Measurements from ENCODE around the gene DTWD2.
"Not testable (repeated sequence)": the region's sequence is repeated elsewhere in the genome, so short reads cannot be mapped to it uniquely, and the experiment has no call there.

The DTWD2 gene

DNA sequence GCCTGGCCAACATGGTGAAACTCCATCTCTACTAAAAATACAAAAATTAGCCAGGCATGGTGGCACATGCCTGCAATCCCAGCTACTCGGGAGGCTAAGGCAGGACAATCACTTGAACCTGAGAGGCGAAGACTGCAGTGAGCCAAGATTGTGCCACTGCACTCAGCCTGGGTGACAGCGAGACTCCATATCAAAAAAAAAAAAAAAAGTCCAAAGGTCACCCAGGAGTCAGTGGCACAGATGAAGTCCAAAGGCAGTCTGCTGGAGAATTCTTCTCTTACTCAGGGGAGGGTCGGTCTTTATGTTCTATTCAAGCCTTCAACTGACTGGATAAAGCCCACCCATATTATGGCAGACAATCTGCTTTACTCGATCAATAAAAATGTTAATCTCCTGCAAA lies 80.8 kb downstream of the DTWD2 start:
- WGBS, 2 experiments (ENCODE audit: insufficient coverage in 2 of 2), result 93 to 97% methylated on average over 2 to 5 of the region's 5 CpGs
- not testable (repeated sequence) for H3K27ac ChIP-seq (ENCODE audit: low read depth, low read length, severe bottlenecking); H3K4me3 ChIP-seq (ENCODE audit: extremely low read depth, insufficient read depth, low read length, poor library complexity, severe bottlenecking); H3K4me1 ChIP-seq (ENCODE audit: control insufficient read depth, insufficient read depth, low read length, poor library complexity, severe bottlenecking); H3K9me3 ChIP-seq (ENCODE audit: control insufficient read depth, low read length); H3K36me3 ChIP-seq (ENCODE audit: control insufficient read depth, insufficient read depth, low read length)

DNA sequence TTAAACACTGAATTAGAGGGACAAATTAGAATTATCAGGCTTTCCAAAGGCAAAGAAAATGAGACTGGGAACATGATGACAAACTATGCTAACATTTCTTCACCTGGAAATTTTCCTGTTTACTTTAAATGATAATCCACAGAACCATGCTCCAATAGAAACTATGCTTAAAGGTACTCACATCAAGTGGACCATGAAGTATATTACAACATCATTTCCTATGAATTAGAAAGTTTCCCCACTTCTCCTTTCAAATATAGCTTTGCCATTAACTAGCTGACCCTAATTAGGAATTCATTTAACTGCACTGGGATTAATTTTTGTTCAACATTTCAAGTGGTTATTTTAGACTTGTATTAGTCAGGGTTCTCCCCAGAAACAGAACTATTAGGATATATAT lies 81.4 kb downstream of the DTWD2 start:
- Histone ChIP-seq H3K4me3 (ENCODE audit: extremely low read depth, insufficient read depth, low read length, poor library complexity, severe bottlenecking) (no peak overlapping the region), H3K9me3 (ENCODE audit: control insufficient read depth, low read length) (no peaks in the 10 kb centered on the region), H3K27ac (ENCODE audit: low read depth, low read length, severe bottlenecking) (no peak overlapping the region), H3K36me3 (ENCODE audit: control insufficient read depth, insufficient read depth, low read length) (no peaks in the 10 kb centered on the region), H3K4me1 (ENCODE audit: control insufficient read depth, insufficient read depth, low read length, poor library complexity, severe bottlenecking) (no peaks in the 10 kb centered on the region)

DNA sequence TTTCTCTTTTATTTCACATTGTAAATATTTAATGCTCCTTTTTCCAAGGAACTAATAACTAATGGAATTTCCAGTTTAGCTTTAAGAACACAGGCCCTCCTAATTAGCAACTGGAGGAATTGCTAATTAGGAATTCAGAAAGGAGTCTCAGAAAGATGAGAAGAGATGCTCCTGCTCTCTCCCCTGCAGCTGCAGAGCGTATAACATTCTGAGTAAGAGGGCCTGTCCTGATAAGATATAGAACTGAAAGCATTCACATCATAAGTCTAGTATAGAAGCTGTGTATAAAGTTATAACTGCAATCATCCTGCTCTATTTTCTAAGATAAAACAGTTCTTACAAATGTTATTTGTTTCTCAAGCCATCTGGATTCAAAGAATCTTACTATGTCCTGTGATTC lies 83.2 kb downstream of the DTWD2 start:
- no CpG with 5 or more reads among the region's 1 CpG for WGBS, 2 experiments (ENCODE audit: insufficient coverage in 2 of 2)
- Histone ChIP-seq H3K27ac (ENCODE audit: low read depth, low read length, severe bottlenecking) (no peak overlapping the region), H3K9me3 (ENCODE audit: control insufficient read depth, low read length) (no peaks in the 10 kb centered on the region), H3K4me3 (ENCODE audit: extremely low read depth, insufficient read depth, low read length, poor library complexity, severe bottlenecking) (no peak overlapping the region), H3K36me3 (ENCODE audit: control insufficient read depth, insufficient read depth, low read length) (no peaks in the 10 kb centered on the region), H3K4me1 (ENCODE audit: control insufficient read depth, insufficient read depth, low read length, poor library complexity, severe bottlenecking) (no peaks in the 10 kb centered on the region)

- Histone ChIP-seq H3K36me3 (ENCODE audit: control insufficient read depth, insufficient read depth, low read length) (no peaks in the 10 kb centered on the region), H3K9me3 (ENCODE audit: control insufficient read depth, low read length) (no peaks in the 10 kb centered on the region), H3K4me3 (ENCODE audit: extremely low read depth, insufficient read depth, low read length, poor library complexity, severe bottlenecking) (no peak overlapping the region), H3K27ac (ENCODE audit: low read depth, low read length, severe bottlenecking) (no peak overlapping the region), H3K4me1 (ENCODE audit: control insufficient read depth, insufficient read depth, low read length, poor library complexity, severe bottlenecking) (no peaks in the 10 kb centered on the region)
Observed at GRCh38 chr5:118902656-118903438, 85.5 kb downstream of the DTWD2 start.

- H3K9me3 ChIP-seq (ENCODE audit: control insufficient read depth, low read length), result no peaks in the 10 kb centered on the region
- H3K27ac ChIP-seq (ENCODE audit: low read depth, low read length, severe bottlenecking), result no peak overlapping the region
- WGBS, 2 experiments (ENCODE audit: insufficient coverage in 2 of 2), result no CpG with 5 or more reads among the region's 1 CpG
- H3K36me3 ChIP-seq (ENCODE audit: control insufficient read depth, insufficient read depth, low read length), result no peaks in the 10 kb centered on the region
- H3K4me3 ChIP-seq (ENCODE audit: extremely low read depth, insufficient read depth, low read length, poor library complexity, severe bottlenecking), result no peak overlapping the region
- H3K4me1 ChIP-seq (ENCODE audit: control insufficient read depth, insufficient read depth, low read length, poor library complexity, severe bottlenecking), result no peaks in the 10 kb centered on the region
Observed at GRCh38 chr5:118894709-118895108, 93.6 kb downstream of the DTWD2 start.

DNA sequence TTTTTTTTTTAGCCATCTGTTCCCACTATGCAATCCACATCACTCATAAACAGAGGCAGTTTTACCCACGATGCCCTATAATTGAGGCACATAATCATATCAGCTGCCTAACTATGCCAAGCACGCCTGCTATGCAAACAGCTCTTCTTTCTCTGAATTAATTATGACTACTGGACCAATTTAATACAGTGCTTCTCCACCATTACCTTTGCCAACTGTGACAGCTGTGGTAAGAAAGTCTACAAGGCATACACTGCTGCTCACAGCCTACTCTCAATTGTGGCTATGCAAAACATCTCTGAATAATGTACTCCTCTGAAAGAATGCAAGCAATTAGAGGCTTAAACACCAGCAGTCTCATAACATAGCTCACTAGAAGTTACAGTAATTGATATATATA lies 97.1 kb downstream of the DTWD2 start:
- 92 to 100% methylated on average over 2 of the region's 2 CpGs for WGBS, 2 experiments (ENCODE audit: insufficient coverage in 2 of 2)
- Histone ChIP-seq H3K4me3 (ENCODE audit: extremely low read depth, insufficient read depth, low read length, poor library complexity, severe bottlenecking) (no peak overlapping the region), H3K36me3 (ENCODE audit: control insufficient read depth, insufficient read depth, low read length) (no peaks in the 10 kb centered on the region), H3K27ac (ENCODE audit: low read depth, low read length, severe bottlenecking) (no peak overlapping the region), H3K9me3 (ENCODE audit: control insufficient read depth, low read length) (no peaks in the 10 kb centered on the region), H3K4me1 (ENCODE audit: control insufficient read depth, insufficient read depth, low read length, poor library complexity, severe bottlenecking) (no peaks in the 10 kb centered on the region)

DNA sequence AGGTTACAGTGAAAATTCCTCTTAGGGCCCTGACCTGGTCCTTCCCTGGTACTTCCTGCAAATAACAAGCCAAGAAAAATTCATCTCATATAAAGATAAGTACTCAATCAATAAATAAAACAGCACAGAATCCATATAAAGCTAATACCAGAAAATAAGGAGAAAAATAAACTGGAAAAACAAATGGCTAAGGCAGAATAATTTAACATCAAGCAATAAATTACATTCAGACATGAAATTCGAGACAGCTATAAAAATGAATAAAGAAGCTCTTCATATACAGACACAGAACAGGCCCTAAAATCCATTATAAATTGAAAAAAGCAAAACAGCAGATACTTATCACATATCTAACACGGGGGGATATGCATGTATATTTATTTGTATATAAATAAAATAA lies 99.2 kb downstream of the DTWD2 start:
- no peaks in the 10 kb centered on the region for H3K4me1 ChIP-seq (ENCODE audit: control insufficient read depth, insufficient read depth, low read length, poor library complexity, severe bottlenecking)
- no peaks in the 10 kb centered on the region for H3K36me3 ChIP-seq (ENCODE audit: control insufficient read depth, insufficient read depth, low read length)
- H3K4me3 ChIP-seq (ENCODE audit: extremely low read depth, insufficient read depth, low read length, poor library complexity, severe bottlenecking), result no peak overlapping the region
- H3K27ac ChIP-seq (ENCODE audit: low read depth, low read length, severe bottlenecking), result no peak overlapping the region
- no peaks in the 10 kb centered on the region for H3K9me3 ChIP-seq (ENCODE audit: control insufficient read depth, low read length)
- WGBS, 2 experiments (ENCODE audit: insufficient coverage in 2 of 2), result no CpG with 5 or more reads among the region's 2 CpGs

DNA sequence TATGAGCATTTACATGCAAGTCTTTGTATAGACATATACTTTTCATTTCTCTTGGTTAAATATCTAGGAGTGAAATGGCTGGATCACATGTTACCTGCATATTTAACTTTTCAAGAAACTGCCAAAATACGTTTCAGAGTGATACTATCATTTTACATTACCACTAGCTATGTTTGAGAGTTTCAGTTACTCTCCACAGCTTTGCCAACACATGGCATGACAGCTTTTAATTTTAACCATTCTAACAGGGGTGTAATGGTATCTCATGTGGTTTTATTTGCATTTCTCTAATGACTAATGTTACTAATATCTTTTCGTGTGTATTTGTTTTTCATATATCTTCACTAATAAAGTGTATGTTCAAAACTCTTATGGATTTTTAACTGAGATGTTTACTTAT lies 99.8 kb downstream of the DTWD2 start:
- H3K4me3 ChIP-seq (ENCODE audit: extremely low read depth, insufficient read depth, low read length, poor library complexity, severe bottlenecking), result no peak overlapping the region
- H3K36me3 ChIP-seq (ENCODE audit: control insufficient read depth, insufficient read depth, low read length), result no peaks in the 10 kb centered on the region
- peaks cover under 1% of the 10 kb centered on the region for H3K4me1 ChIP-seq (ENCODE audit: control insufficient read depth, insufficient read depth, low read length, poor library complexity, severe bottlenecking)
- H3K27ac ChIP-seq (ENCODE audit: low read depth, low read length, severe bottlenecking), result no peak overlapping the region
- no peaks in the 10 kb centered on the region for H3K9me3 ChIP-seq (ENCODE audit: control insufficient read depth, low read length)
- no CpG with 5 or more reads among the region's 2 CpGs for WGBS, 2 experiments (ENCODE audit: insufficient coverage in 2 of 2)

DNA sequence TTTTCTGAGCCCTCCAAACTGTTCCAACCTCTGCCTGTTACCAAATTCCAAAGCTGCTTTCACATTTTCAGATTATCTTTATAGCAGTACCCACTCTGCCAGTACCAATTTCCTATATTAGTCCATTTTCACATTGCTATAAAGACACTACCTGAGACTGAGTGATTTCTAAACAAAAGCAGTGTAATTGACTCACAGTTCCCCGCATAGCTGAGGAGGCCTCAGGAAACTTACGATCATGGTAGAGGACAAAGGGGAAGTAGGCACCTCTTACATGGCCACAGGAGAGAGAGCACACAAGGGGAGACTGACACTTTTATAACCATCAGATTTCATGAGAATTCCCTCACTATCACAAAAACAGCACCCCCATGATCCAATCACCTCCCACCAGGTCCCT lies 105.0 kb downstream of the DTWD2 start:
- Histone ChIP-seq H3K27ac (ENCODE audit: low read depth, low read length, severe bottlenecking) (no peak overlapping the region), H3K4me1 (ENCODE audit: control insufficient read depth, insufficient read depth, low read length, poor library complexity, severe bottlenecking) (peaks cover 3% of the 10 kb centered on the region), H3K36me3 (ENCODE audit: control insufficient read depth, insufficient read depth, low read length) (no peaks in the 10 kb centered on the region), H3K4me3 (ENCODE audit: extremely low read depth, insufficient read depth, low read length, poor library complexity, severe bottlenecking) (no peak overlapping the region), H3K9me3 (ENCODE audit: control insufficient read depth, low read length) (no peaks in the 10 kb centered on the region)
- 80% methylated on average over 1 of the region's 2 CpGs; no CpG with 5 or more reads in 1 of the 2 experiments for WGBS, 2 experiments (ENCODE audit: insufficient coverage in 2 of 2)

- no peaks in the 10 kb centered on the region for H3K36me3 ChIP-seq (ENCODE audit: control insufficient read depth, insufficient read depth, low read length)
- H3K4me1 ChIP-seq (ENCODE audit: control insufficient read depth, insufficient read depth, low read length, poor library complexity, severe bottlenecking), result peaks cover 3% of the 10 kb centered on the region
- no peak overlapping the region for H3K27ac ChIP-seq (ENCODE audit: low read depth, low read length, severe bottlenecking)
- no peak overlapping the region for H3K4me3 ChIP-seq (ENCODE audit: extremely low read depth, insufficient read depth, low read length, poor library complexity, severe bottlenecking)
- WGBS, 2 experiments (ENCODE audit: insufficient coverage in 2 of 2), result 55 to 64% methylated on average over 2 to 3 of the region's 3 CpGs
- H3K9me3 ChIP-seq (ENCODE audit: control insufficient read depth, low read length), result no peaks in the 10 kb centered on the region
Observed at GRCh38 chr5:118882666-118883065, 105.7 kb downstream of the DTWD2 start.

DNA sequence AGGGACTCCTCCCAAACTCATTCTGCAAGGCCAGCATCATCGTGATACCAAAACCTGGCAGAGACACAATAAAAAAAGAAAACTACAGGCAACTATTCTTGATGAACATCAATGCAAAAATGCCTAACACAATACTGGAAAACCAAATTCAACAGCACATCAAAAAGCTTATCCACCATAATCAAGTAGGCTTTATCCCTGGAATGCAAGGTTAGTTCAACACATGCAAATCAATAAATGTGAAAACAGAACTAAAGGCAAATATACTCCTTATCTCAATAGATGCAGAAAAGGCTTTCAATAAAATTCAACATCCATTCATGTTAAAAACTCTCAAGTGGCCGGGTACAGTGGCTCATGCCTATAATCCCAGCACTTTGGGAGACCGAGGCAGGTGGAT lies 111.5 kb downstream of the DTWD2 start:
- H3K27ac ChIP-seq (ENCODE audit: low read depth, low read length, severe bottlenecking); H3K4me3 ChIP-seq (ENCODE audit: extremely low read depth, insufficient read depth, low read length, poor library complexity, severe bottlenecking); H3K4me1 ChIP-seq (ENCODE audit: control insufficient read depth, insufficient read depth, low read length, poor library complexity, severe bottlenecking); H3K36me3 ChIP-seq (ENCODE audit: control insufficient read depth, insufficient read depth, low read length); H3K9me3 ChIP-seq (ENCODE audit: control insufficient read depth, low read length): not testable (repeated sequence)
- WGBS, 2 experiments (ENCODE audit: insufficient coverage in 2 of 2), result 83% methylated on average over 1 of the region's 3 CpGs; no CpG with 5 or more reads in 1 of the 2 experiments

All from mesodermal cell (in vitro differentiated cells).